Measurements from ENCODE around the gene TRPM1.
A peak's percentile ranks its signal among the peaks of the same experiment; 100 is the strongest.

TRPM1 gene

DNA sequence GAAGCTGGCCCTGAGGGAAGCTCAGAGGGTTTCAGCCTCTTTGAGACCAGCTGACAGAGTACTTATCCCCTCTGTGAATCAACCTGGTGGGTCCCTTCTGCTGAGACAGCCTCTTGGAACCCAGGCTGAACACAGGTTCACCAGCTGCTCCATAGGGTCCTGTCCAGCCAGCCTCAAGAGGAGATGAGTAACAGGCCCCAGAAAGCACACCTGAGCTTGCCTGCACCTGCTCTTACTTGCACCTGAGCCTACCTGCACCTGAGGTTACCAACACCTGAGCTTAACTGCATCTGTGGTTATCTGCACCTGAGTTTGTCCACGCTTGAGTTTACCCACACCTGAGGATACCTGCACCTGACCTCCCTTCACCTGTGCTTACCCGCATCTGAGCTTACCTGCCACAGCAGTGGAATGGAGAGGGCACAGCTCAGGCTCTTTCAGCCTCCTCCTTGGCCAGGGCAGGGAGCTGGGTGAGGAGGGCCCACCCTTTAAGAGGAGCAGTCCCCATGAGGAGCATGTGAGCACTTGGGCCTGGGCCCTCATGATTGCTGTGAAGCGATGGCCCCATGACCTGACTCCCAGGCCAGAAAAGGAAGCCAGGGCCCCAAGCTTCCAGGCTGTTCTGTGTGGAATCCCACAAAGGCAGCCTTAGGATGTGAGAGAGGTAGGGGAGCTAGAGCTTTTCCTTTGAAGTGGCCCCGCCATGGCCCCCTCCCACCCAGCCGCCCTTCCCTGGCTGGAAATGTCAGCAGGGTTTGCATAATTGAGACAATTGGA, at the start of gene TRPM1:
TRPM1 (minus strand) TSS at position 464 of the 777 bp plus-strand sequence. CDS start 20,370 bp downstream, outside the sequence.
- DNase-seq, result no peak

DNA sequence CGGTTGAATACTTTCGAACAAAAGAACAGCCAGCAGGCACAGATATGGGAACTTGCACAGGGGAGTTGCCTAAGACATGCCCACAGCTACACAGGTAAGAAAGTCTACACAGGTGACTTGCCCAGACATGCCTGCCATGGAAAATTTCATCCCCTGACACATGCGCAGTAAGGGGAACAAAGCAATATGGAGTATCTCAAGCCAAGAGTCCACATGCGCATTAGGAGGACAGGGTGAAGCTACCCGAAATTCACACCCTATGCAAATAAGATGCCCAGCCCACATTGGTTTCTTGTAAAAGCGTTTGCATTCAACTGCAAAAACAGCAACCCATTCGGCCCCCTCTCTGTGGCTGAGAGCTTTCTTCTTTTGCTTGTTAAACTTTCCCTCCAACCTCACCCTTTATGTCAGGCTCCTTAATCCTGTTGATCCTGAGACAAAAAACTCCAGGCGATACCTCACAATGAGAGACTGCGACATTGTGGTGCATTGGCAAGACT, 49.3 kb upstream of the TRPM1 start:
- no peak for DNase-seq

DNA sequence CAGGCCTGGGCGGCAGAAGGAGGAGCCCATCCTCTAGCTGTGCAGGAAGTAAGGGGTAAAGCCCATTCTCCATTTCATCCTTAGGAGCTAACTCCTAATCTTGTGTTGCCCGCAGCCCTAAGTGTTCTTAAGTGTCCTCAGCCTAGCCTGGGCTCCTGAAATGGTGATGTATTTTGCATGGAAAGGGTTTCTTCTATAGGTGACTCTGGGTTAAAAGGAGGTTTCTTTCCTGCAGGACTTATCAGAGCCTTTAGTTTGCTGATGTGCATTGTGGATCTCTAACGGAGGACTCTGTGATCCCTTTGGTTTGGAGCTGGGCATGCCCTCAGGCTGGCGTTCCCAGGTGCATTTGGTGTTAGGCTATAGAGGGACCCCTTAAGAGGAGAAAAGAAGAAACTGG, 48.5 kb upstream of the TRPM1 start:
- no peak for DNase-seq

DNA sequence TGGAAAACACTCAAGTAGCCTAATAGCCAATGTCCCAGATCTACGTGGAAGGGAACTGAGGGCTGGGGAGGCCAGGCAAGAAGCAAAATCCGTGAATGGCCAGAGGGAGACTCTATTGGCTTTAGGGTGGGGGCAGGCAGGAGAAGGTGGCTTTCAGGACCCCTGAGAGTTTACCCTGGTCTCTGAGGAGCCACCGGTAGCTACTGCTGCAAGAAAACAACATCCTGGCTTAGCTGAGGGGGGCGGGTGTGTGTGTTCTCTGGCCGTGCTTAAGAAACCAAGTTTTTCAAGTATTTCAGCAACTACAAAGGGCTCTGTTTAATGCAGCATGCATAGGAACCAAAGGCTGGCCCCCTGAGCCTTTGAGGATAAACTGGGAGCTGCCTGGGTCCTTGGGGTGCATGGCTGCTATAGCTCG, 47.6 kb upstream of the TRPM1 start:
- DNase-seq, result no peak

DNA sequence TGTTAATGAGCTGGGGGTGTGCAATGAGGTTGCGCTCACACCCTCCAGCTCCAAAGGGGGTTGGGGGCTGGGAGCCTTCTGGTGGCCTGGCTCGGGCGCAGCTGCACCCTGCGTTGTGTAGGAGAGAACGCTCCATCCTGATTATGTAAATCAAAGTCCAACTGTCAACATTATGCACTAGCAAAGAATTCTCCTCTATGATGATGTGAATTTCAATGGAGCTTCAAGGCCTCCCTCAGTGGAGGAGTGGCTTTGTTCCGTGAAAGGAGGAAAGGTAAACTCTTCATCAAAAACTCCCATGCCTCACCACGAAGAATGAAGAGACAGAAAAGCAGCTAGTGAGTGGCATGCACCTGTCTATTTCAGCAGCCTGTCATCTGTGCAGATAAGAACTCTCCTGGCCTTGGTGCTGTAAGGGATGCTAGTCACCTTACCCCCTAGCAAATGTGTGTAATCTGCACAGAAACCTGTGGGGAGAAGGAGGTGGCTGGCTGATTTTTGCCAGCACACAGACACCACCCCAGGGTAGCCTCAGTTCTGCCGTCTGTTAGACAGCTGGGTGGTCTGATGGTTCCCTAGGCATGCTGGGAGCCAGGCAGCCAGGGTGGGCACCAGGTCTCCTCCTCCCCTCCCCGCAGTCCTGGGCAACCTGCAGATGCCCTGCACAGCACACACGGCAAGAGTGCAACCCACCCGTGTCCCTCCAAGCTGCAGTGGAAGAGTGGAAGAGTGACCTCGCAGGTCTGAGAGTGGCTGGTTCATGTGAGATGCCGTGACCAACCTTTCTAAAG, 47.0 kb upstream of the TRPM1 start:
- no peak for DNase-seq

DNA sequence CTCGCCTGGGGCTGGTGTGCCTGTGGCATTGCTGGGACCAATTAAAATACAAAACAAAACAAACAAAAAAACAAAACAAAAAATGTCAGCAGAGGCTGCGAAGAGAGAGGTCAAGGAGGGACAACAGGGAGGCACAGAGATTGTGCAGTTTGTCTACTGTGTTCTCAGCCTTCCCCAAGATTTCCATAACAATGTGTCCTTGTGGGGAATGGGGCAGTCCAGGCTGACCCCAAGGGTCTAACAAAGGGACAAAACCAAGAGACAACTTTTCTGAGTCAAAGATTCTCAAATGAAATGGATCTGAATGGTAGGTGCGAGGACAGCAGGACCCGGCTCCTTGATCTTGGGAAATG, 46.4 kb upstream of the TRPM1 start:
- no peak for DNase-seq

DNA sequence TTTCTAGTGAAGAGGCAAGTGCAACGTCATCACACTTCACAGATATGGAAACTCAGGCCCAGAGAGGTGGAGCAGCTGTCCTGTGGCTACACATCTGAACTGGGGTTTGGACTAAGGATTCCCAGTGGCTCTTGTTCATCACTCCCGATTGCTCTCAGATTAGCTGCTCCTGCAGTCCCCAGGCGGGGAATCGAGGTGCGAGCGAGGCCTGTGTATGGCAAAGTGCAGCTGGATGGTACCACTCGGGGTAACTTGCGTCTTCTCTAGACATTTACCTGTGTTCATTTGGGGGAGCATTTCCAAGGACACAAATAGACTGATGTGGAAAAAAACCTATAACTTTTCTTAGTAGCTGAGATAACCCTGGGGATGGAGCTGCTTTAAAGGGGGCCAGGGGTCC, 45.9 kb upstream of the TRPM1 start:
- no peak for DNase-seq

DNA sequence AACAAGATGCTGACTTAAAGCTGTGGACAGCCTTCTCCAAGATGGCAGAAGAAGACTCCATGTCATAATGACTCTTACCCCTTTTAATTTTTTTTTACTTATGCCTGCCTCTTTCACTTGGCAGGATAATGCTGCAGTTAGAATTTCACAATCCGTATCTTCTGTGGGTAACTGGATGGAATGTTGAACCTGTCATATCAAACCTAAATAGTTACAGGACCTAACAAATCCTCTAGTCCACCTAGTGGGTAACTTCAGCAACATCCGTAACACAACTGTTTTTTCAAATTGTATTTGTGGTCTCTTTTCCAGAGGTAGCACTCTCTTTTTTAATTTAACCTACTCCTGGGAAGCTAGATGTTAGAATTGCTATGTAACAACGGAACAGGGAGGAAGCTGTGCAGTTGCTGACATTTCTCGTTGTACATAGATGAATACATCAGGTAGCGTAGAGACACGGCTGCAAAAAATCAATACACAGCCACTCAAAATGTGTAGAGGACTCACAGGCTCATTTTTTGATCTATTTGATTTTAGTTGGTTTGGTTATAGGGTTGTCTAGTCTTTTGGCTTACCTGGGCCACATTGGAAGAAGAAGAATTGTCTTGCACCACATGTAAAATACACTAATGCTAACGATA, 43.9 kb upstream of the TRPM1 start:
- no peak for DNase-seq

DNA sequence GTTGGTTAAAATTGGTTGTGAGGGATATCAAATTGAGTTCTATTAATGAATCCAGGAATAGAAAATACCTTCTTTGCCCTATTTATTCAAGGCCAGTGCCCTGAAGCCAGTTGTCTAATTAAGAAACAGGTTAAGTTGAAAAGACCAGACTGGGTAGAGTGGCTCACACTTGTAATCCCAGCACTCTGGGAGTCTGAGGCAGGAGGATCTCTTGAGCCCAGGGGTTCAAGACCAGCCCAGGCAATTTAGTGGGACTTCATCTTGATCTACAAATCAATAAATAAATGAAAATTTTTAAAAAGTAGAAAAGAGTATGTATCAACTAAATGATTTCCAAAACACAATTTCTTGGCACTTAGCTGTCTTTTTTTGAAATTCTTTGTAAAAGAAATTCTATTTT, 40.3 kb upstream of the TRPM1 start:
- no peak for DNase-seq

DNA sequence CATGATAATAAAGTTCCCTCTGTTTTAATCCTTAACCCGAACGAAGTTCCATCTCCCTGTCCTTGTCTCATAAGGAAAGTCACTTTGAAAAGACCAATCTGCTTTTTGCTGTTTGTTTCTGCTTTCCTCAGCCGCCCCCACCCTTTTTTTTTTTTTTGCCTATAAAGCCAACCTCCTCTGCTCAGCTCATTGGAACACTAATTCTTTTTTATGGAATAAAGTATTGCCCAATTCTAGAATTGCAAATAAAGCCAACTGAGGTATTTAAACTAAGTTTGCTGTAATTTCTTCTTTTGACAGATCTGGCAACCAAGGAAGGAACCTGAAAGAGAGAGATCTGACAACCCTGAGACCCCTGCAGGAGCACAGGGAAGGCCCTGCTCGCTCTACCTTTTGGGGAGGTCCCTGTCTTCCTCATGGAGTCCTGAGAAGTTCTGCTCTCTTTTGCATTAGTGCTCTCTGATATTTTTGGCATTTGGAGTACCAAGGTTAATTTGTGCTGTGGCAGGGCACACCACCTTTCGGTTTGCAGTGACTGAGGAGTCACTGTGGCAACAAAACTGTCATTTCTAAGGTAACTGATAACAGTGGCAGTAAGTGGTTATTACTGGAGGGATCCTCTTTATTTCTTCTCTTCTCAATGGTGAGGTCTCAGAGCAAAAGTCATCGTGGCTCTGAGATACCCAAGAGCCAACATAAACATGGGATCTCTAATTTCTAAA, 35.2 kb upstream of the TRPM1 start:
- DNase-seq, result no peak

DNA sequence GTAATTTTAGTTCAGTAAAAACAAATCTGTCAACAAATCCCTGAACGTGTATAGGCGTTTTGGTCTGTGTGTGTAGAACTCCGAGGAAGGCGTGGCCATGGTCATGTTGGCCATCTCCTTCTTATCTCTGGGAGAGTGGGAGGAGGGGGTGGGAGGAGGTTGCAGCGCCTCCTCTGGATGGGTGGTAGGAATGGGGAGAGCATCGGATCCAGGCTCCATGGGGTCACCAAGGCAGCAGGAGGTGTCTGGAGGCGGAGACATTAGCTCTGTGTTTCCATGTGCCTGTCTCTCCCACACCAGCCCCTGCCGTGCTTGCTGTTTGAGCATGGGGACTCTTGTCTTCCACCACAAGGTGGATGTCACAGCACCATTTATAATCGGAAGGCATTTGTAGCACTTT, 34.5 kb upstream of the TRPM1 start:
- no peak for DNase-seq

DNA sequence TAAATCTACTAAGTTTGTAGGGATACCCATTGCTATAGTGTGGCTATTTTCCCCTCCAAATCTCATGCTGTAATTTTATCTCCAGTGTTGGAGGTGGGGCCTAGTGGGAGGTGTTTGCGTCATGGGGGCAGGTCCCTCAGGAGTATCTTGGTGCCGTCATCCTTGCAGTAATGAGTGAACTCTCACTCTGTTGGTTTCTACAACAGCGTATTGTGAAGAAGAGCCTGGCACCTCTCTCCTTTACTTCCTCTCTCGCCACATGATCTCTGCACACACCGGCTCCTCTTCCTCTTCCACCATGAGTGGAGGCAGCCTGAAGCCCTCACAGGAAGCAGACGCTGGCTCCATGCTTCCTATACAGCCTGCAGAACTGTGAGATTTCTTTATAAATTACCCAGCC, 34.0 kb upstream of the TRPM1 start:
- DNase-seq, result no peak

DNA sequence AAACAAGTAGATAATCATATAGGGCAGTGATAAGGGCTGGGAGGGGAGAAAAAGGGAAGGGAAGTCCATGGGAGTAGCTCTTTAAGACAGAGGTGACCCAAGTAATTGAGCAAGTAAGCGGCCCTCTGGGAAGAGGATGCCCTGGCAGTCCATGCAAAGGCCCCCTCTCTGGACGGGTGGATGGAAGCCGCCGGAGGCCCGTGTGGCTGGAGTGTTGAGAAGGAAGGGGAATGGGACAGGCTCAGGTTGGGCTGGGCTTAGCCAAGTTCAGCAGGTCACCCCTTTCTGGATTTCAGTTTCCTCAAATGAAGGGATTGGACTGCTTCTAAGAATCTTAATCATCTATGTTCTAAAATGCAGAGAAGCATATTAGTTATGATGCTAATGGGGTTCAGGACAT, 32.4 kb upstream of the TRPM1 start:
- DNase-seq, result no peak

DNA sequence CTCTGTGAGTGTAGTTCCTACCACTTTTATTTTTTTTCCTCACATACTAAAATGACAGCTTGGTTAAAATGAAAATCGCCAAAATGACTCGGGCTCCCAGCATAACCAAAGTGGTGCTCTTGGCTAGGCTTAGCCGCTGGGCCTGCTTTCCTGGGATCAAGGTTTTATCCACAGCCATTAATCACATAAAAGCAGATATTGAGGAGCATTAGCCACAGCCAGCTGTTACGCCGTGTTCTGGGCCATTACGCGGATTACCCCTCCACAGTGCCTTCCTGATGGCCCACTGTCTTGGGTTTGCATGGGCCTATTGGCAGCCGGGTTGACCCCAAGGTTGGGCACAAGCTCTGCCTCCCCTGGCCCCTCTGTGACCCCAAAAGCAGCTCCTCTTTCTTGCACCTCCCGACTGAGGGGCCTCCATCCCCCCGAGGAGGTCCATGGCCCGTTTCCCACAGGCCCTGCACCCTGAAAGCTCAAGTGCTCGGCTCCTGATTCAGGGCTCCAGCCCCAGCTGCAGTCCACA, 30.4 kb upstream of the TRPM1 start:
- DNase-seq, result no peak

DNA sequence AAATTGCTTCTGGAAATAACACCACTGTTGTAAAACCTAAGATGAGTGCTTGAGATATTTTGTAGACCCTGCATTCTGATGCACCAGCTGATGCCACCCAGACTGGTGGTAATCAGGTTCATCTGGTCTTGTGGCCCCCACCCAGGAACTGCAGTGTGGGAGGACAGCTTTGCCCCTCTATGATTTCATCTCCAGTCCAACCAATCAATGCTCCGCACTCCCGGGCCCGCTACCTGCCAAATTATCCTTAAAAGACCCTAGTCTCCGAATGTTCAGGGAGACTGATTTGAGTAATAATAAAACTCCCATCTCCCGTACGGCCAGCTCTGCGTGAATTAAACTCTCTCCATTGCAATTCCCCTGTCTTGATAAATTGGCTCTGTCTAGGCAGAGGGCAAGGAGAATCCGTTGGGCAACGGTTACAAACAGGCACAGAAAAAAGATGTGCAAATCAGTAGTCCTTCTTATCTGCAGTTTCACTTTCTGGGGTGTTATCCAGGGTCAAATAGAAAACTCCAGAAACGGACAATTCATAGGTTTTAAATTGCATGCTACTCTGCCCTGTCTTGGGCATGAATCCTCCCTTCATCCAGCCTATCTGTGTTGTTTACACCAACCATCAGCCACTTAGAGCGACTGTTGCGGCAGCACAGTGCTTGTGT, 29.2 kb upstream of the TRPM1 start:
- DNase-seq, result no peak

DNA sequence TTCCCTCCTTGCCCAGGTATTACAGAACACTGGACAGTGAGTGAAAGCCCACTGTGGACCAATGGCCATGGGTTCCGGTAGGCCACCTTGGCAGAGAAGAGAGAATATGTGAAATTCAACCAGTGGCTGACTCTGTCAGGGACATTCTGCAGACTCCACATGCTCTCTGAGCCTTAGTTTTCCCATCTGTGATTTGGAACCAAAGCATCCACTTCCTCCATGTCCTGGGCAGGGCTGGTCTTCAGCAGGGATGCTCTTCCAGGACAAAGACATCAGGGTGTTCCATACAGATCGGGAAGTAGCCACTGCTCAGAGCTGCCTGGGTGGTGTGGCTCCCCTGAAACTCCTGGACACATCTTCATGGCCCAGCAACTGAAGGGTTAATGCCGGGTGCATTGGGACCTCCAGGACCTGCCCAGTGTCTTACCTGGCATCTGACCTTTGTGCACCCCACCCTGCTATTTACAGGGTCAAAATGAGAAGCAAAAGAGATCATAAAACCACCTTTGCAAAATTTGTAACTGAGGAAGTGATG, 28.3 kb upstream of the TRPM1 start:
- DNase-seq, result no peak

DNA sequence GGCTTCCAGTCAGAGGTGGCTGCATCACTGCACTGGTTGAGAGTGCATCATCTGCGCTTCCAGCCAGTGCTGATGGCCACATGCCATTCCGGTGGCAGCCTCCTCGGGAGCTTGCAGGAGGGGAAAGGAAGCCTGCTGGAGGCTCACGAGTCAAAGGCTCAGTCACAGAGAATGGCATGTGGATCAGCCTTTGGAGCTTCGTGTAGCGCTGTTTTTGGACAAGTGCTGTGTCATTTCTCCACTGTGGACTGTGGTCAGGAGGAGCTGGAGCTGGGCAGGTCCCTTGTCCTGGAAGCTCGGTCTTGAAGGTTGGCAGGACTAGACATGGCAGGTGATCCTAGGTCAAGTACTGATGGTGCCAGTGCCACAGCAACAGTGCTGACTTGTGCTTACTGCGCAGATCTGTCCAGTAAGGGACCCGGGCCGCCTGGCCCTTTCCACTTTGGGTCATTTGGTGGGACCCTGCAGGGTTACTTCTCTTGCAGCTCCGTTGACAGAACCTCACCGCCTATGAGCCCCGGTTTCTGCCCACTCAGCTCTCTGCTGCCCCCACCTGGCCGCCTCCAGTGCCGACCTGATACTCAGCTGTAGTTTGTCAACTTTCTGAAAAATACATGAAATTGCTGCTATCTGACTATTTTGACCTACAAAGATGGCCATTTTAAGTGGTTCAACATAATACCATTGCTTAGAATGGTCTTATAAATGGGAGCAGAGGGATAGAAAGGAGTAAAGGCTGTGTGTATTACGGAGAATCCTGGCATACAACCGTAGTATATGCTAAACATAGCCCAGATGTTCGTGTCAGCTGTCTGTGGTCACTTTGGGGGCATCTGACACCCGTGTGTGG, 27.6 kb upstream of the TRPM1 start:
- peak; percentile 81 for DNase-seq

DNA sequence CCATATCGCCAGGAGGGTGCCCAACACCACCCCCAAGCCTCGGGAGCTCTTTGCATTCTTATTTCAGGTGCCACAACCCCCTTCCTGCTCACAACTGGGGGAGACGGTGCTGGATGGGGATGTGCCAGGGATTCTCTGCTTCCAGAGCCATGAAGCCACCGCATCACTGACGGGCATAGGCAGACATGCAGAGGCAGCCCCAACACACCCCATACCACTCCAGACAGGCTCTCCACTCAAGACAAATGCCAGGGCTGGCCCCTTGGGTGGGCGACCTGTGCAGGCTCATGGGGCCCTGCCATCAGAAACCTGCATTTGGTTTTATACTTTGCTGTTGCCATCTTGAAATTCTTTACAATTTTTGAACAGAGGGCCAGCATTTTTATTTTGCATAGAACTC, 27.0 kb upstream of the TRPM1 start:
- DNase-seq, result no peak

DNA sequence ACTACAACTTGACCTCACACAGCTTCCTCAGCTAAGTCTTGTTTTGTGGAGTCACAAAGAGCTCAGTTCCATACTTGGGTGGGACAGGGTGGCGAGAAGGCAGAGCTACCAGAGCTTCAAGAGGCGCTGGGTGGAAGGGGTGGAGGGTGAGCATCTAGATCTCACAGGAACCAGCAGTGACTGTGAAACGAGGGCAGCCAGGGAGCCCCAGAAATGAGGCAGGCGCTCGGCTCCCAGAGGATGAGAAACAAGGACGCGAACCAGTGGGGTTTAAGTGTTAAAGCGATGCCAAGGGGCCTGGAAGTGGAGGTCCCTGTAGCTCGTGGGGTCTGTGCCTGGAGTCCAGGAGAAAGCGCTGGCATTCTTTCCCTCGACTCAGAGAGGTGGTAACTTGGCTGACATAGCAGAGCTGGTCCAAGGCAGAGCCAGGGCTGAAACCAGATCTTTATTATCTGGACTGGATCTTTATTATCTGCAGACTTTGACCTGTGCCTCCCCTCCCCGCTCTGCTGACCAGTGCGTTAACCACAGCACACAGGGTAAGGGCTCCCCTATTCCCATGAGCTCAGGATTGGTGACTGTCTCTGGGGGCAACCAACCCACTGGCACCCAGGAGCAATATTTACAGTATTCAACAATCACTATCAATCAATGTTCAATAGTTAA, 26.2 kb upstream of the TRPM1 start:
- no peak for DNase-seq

DNA sequence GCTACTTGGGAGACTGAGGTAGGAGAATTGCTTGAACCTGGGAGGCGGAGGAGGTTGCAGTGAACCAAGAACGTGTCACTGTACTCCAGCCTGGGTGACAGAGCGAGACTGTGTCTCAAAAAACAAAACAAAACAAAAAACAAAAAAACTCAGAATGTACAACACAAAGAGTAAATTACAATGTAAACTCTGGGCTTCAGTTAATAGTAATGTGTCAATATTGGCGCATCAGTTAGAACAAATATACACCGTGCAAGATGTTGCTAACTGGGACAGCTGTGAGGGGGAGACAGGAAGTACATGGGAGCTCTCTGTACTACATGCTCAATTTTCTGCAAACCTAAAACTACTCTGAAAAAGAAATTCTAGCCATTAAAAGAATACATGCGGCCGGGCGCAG, 23.5 kb upstream of the TRPM1 start:
- no peak for DNase-seq
